Osteoblast (primary cell): ENCODE measurements around the gene SMTN. TPM values are rescaled to one million over a fixed set of nuclear protein-coding genes. Genes with fewer than 3 reads are reported as not detected.
"Not testable (repeated sequence)": the region's sequence is repeated elsewhere in the genome, so short reads cannot be mapped to it uniquely, and the experiment has no call there.

Experiments
- DNase-seq: peaks from one replicate; pipeline ENCODE4 v3.0.0; 2011; ENCODE audit warnings: low spot score, mixed read lengths; ENCODE audit not compliant: insufficient read length; ENCODE audit errors: missing footprints
- H2AFZ ChIP-seq: 2 replicates; pipeline ENCODE4 v1.6.0; 2011; ENCODE audit warnings: mild to moderate bottlenecking, low read length
- H3K27ac ChIP-seq: 2 replicates; pipeline ENCODE4 v1.5.1; 2011; ENCODE audit warnings: mild to moderate bottlenecking, low read depth, low read length, moderate library complexity
- H3K27me3 ChIP-seq: 2 replicates; pipeline ENCODE4 v1.6.0; 2012; ENCODE audit warnings: mild to moderate bottlenecking, control low read depth, inconsistent platforms, low read length, moderate library complexity; ENCODE audit not compliant: insufficient read depth
- H3K36me3 ChIP-seq: 2 replicates; pipeline ENCODE4 v1.5.1; 2011; ENCODE audit warnings: mild to moderate bottlenecking, low read length, control low read depth, moderate library complexity; ENCODE audit not compliant: insufficient read depth
- H3K4me1 ChIP-seq: 2 replicates; pipeline ENCODE4 v1.5.1; 2011; ENCODE audit warnings: mild to moderate bottlenecking, low read length, control low read depth, moderate library complexity; ENCODE audit not compliant: insufficient read depth
- H3K4me2 ChIP-seq: 2 replicates; pipeline ENCODE4 v1.6.0; 2011; ENCODE audit warnings: mild to moderate bottlenecking, low read length; ENCODE audit not compliant: insufficient read depth
- H3K4me3 ChIP-seq: fragments of 200-600 bp; sonication (generic); 3 replicates; pipeline ENCODE4 v1.5.1; 2012; ENCODE audit warnings: mild to moderate bottlenecking, low read length, inconsistent platforms; ENCODE audit not compliant: insufficient read depth
- H3K79me2 ChIP-seq: 2 replicates; pipeline ENCODE4 v1.6.0; 2012; ENCODE audit warnings: mild to moderate bottlenecking, low read length, control low read depth, inconsistent platforms; ENCODE audit not compliant: insufficient read depth
- H3K9me3 ChIP-seq: 2 replicates; pipeline ENCODE4 v1.5.1; 2011; ENCODE audit warnings: low read depth, low read length, control low read depth
- H4K20me1 ChIP-seq: 2 replicates; pipeline ENCODE4 v1.6.0; 2012; ENCODE audit warnings: mild to moderate bottlenecking, low read length, control low read depth; ENCODE audit not compliant: insufficient read depth
- CTCF ChIP-seq: IDR thresholded peaks from 2 replicates; pipeline ENCODE4 v1.5.1; 2011; ENCODE audit warnings: mild to moderate bottlenecking, low read depth, low read length, moderate library complexity; ENCODE audit errors: extremely low read depth
- total RNA-seq: library from RNA; depleted of rRNA; stranded (reverse); fragments of >200 nt; gene quantifications from 2 replicates; pipeline ENCODE4 v1.2.3, GENCODE V29; 2012

Gene SMTN
- total RNA-seq, 1 donor, result 31.5 TPM

- peaks cover 34% of the 10 kb centered on the region for H3K36me3 ChIP-seq
- H3K4me1 ChIP-seq, result peaks cover 37% of the 10 kb centered on the region
- no peaks in the 10 kb centered on the region for H3K27me3 ChIP-seq
- peak overlapping the region; percentile 82 for H2AFZ ChIP-seq
- H3K79me2 ChIP-seq, result peaks cover 28% of the 10 kb centered on the region
- H4K20me1 ChIP-seq, result peaks cover 36% of the 10 kb centered on the region
- H3K27ac ChIP-seq, result peak overlapping the region; percentile 97
- DNase-seq, result peak; percentile 83
- H3K9me3 ChIP-seq, result no peaks in the 10 kb centered on the region
- peak overlapping the region; percentile 82 for H3K4me2 ChIP-seq
- no peak for TF ChIP-seq CTCF
- peak overlapping the region; percentile 93 for H3K4me3 ChIP-seq
These were observed 25.6 kb downstream of the SMTN start for GRCh38 chr22:31106731-31107177.

- H4K20me1 ChIP-seq, result peaks cover 34% of the 10 kb centered on the region
- no peaks in the 10 kb centered on the region for H3K27me3 ChIP-seq
- peak within 1 kb of the TSS; percentile 98 for H2AFZ ChIP-seq
- H3K4me3 ChIP-seq, result peak within 1 kb of the TSS; percentile 93
- H3K4me2 ChIP-seq, result peak within 1 kb of the TSS; percentile 97
- H3K27ac ChIP-seq, result peak within 1 kb of the TSS; percentile 97
- peaks cover 32% of the 10 kb centered on the region for H3K4me1 ChIP-seq
- H3K9me3 ChIP-seq, result no peaks in the 10 kb centered on the region
- H3K79me2 ChIP-seq, result peaks cover 28% of the 10 kb centered on the region
- DNase-seq, result peak; percentile 99
- H3K36me3 ChIP-seq, result peaks cover 31% of the 10 kb centered on the region
- peak; percentile 96 for TF ChIP-seq CTCF
These were observed 26.2 kb downstream of the SMTN start, which contains the start of gene SELENOM for GRCh38 chr22:31107178-31107893. Gene SELENOM, minus strand, starts transcription at chr22:31107568. Its CDS starts 63 bp downstream, at chr22:31107505.

- no peaks in the 10 kb centered on the region for H3K9me3 ChIP-seq
- H4K20me1 ChIP-seq, result peaks cover 30% of the 10 kb centered on the region
- H3K79me2 ChIP-seq, result peaks cover 27% of the 10 kb centered on the region
- no peak for TF ChIP-seq CTCF
- H3K36me3 ChIP-seq, result peaks cover 29% of the 10 kb centered on the region
- peaks cover 27% of the 10 kb centered on the region for H3K4me1 ChIP-seq
- no peak for DNase-seq
- peak overlapping the region; percentile 70 for H3K27ac ChIP-seq
- no peaks in the 10 kb centered on the region for H3K27me3 ChIP-seq
- peak overlapping the region; percentile 98 for H2AFZ ChIP-seq
- peak overlapping the region; percentile 71 for H3K4me3 ChIP-seq
- H3K4me2 ChIP-seq, result peak overlapping the region; percentile 97
These were observed 26.7 kb downstream of the SMTN start for GRCh38 chr22:31107894-31108218.

- H2AFZ ChIP-seq, H3K27ac ChIP-seq, DNase-seq, H4K20me1 ChIP-seq, H3K9me3 ChIP-seq, H3K4me2 ChIP-seq, H3K4me1 ChIP-seq, H3K79me2 ChIP-seq, H3K27me3 ChIP-seq, H3K4me3 ChIP-seq, H3K36me3 ChIP-seq: not testable (repeated sequence)
These were observed 31.5 kb downstream of the SMTN start for GRCh38 chr22:31112547-31113091.
